Ureter (tissue), 1 donor: Measurements from ENCODE around the gene PEPD. TPM values are rescaled to one million over a fixed set of nuclear protein-coding genes. Genes with fewer than 3 reads are reported as not detected.

Source experiments
- DNase-seq: peaks from one replicate; pipeline ENCODE4 v3.0.0-alpha.2; 2020; ENCODE audit warnings: low spot score
- total RNA-seq: library from RNA; stranded (reverse); gene quantifications from one replicate; pipeline ENCODE4 v1.2.4, GENCODE V29; 2023
- donor health status: DM: yes; HTN: yes; CAD: no.

The PEPD gene
- total RNA-seq, 1 donor from 2014 or later = 86.6 TPM

GRCh38 chr19:33385956-33386355 lies 135.6 kb downstream of the PEPD start:
- no peak for DNase-seq

GRCh38 chr19:33384983-33385382 lies 136.6 kb downstream of the PEPD start:
- no peak for DNase-seq

GRCh38 chr19:33383720-33384292 lies 137.8 kb downstream of the PEPD start:
- no peak for DNase-seq

GRCh38 chr19:33382982-33383381 lies 138.6 kb downstream of the PEPD start:
- no peak for DNase-seq

- no peak for DNase-seq
Observed at GRCh38 chr19:33382006-33382405, 139.6 kb downstream of the PEPD start.

GRCh38 chr19:33381101-33381500 lies 140.5 kb downstream of the PEPD start:
- no peak for DNase-seq

- DNase-seq = no peak
Observed at GRCh38 chr19:33379151-33379829, 142.3 kb downstream of the PEPD start.

GRCh38 chr19:33377586-33378475 lies 143.8 kb downstream of the PEPD start:
- no peak for DNase-seq

GRCh38 chr19:33376941-33377557 lies 144.5 kb downstream of the PEPD start:
- DNase-seq = no peak

- DNase-seq = no peak
Observed at GRCh38 chr19:33376423-33376822, 145.2 kb downstream of the PEPD start.

GRCh38 chr19:33375837-33376159 lies 145.8 kb downstream of the PEPD start:
- DNase-seq = no peak

GRCh38 chr19:33375156-33375836 lies 146.3 kb downstream of the PEPD start:
- no peak for DNase-seq

- no peak for DNase-seq
Observed at GRCh38 chr19:33374236-33374714, 147.3 kb downstream of the PEPD start.

- peak; percentile 96 for DNase-seq
Observed at GRCh38 chr19:33373453-33374235, 147.9 kb downstream of the PEPD start, which contains the start of gene CEBPG. TSS of gene CEBPG (plus strand) at chr19:33373709. CDS start at chr19:33379240, 5,531 bp downstream.

GRCh38 chr19:33370783-33371182 lies 150.8 kb downstream of the PEPD start:
- DNase-seq = no peak

GRCh38 chr19:33368074-33368864 lies 153.3 kb downstream of the PEPD start:
- DNase-seq = no peak

GRCh38 chr19:33366897-33367296 lies 154.7 kb downstream of the PEPD start:
- DNase-seq = no peak

- DNase-seq = no peak
Observed at GRCh38 chr19:33366127-33366526, 155.5 kb downstream of the PEPD start.

GRCh38 chr19:33365691-33366090 lies 155.9 kb downstream of the PEPD start:
- no peak for DNase-seq

GRCh38 chr19:33363476-33363875 lies 158.1 kb downstream of the PEPD start:
- no peak for DNase-seq
